RWPE2 (cell line): ENCODE data around the gene MRPL47.

ENCODE experiments used
- ATAC-seq: fragments of 200-7000 bp; cut with Tn5 transposase; 3 replicates; pipeline ENCODE4 v1.9.1; 2021; ENCODE audit warnings: low read depth
- DNase-seq: peaks from one replicate; pipeline ENCODE4 v3.0.0-alpha.2; 2020; ENCODE audit warnings: low spot score
- H3K27ac ChIP-seq: fragments of 450-650 bp; 2 replicates; pipeline ENCODE4 v1.5.1; 2017; ENCODE audit warnings: mild to moderate bottlenecking; ENCODE audit not compliant: poor library complexity, severe bottlenecking
- H3K27me3 ChIP-seq: fragments of 250-450 bp; sonication (Bioruptor Pico); 2 replicates; pipeline ENCODE4 v1.5.1; 2021; ENCODE audit warnings: mild to moderate bottlenecking, moderate library complexity; ENCODE audit not compliant: insufficient read depth, poor library complexity, severe bottlenecking
- H3K36me3 ChIP-seq: fragments of 250-450 bp; sonication (Bioruptor Pico); 2 replicates; pipeline ENCODE4 v1.5.1; 2020; ENCODE audit warnings: low read depth, mild to moderate bottlenecking, moderate library complexity
- H3K4me1 ChIP-seq: fragments of 250-450 bp; sonication (Bioruptor Pico); 2 replicates; pipeline ENCODE4 v1.5.1; 2021; ENCODE audit warnings: mild to moderate bottlenecking, moderate library complexity; ENCODE audit not compliant: insufficient read depth, poor library complexity, severe bottlenecking
- H3K4me3 ChIP-seq: fragments of 250-450 bp; sonication (Bioruptor Pico); 2 replicates; pipeline ENCODE4 v1.5.1; 2021; ENCODE audit warnings: mild to moderate bottlenecking, moderate library complexity; ENCODE audit not compliant: severe bottlenecking
- H3K9me3 ChIP-seq: fragments of 250-450 bp; sonication (Bioruptor Pico); 2 replicates; pipeline ENCODE4 v1.5.1; 2021; ENCODE audit warnings: mild to moderate bottlenecking, moderate library complexity; ENCODE audit not compliant: severe bottlenecking
- TF ChIP-seq, protein P1 (sequence below): fragments of 450-650 bp; IDR thresholded peaks from one replicate; pipeline ENCODE4 v1.5.1; 2017; ENCODE audit warnings: mild to moderate bottlenecking, moderate library complexity; ENCODE audit not compliant: poor library complexity, severe bottlenecking

MRPL47 gene

DNA sequence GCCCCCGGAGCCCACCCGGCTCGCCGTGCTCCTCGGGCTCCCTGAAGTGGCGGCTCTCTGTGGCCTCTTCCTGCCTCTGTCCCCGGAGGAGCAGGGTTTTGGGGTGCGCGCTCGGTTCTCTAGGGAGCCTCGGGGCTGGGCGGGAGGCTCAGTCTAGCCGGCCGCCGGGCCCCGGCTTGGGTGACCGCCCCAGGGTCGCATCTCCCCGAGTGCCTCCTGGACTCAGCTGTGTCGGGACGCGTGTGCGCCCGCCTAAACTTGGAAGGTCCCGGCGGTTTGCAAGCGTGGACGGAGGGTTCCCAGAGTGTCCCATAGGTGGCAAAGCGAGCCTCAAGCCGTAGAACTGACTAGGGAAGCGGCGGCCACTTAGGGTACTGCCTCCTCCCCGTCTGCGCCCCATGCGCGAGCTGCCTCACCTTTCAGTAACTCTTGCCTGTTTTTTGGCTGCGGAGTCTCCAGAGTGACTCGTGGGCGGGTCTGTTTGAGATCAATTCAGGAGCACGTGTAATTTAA, 41.1 kb downstream of the MRPL47 start:
- H3K4me3 ChIP-seq, result peak overlapping the region; percentile 84
- no peaks in the 10 kb centered on the region for H3K9me3 ChIP-seq
- peak; percentile 77 for DNase-seq
- peaks cover 13% of the 10 kb centered on the region for H3K4me1 ChIP-seq
- peak; percentile 72 for ATAC-seq
- H3K27ac ChIP-seq, result peak overlapping the region; percentile 70
- TF ChIP-seq, protein P1, sequence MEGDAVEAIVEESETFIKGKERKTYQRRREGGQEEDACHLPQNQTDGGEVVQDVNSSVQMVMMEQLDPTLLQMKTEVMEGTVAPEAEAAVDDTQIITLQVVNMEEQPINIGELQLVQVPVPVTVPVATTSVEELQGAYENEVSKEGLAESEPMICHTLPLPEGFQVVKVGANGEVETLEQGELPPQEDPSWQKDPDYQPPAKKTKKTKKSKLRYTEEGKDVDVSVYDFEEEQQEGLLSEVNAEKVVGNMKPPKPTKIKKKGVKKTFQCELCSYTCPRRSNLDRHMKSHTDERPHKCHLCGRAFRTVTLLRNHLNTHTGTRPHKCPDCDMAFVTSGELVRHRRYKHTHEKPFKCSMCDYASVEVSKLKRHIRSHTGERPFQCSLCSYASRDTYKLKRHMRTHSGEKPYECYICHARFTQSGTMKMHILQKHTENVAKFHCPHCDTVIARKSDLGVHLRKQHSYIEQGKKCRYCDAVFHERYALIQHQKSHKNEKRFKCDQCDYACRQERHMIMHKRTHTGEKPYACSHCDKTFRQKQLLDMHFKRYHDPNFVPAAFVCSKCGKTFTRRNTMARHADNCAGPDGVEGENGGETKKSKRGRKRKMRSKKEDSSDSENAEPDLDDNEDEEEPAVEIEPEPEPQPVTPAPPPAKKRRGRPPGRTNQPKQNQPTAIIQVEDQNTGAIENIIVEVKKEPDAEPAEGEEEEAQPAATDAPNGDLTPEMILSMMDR, result peak; percentile 27
- H3K27me3 ChIP-seq, result peaks cover 4% of the 10 kb centered on the region
- no peaks in the 10 kb centered on the region for H3K36me3 ChIP-seq

DNA sequence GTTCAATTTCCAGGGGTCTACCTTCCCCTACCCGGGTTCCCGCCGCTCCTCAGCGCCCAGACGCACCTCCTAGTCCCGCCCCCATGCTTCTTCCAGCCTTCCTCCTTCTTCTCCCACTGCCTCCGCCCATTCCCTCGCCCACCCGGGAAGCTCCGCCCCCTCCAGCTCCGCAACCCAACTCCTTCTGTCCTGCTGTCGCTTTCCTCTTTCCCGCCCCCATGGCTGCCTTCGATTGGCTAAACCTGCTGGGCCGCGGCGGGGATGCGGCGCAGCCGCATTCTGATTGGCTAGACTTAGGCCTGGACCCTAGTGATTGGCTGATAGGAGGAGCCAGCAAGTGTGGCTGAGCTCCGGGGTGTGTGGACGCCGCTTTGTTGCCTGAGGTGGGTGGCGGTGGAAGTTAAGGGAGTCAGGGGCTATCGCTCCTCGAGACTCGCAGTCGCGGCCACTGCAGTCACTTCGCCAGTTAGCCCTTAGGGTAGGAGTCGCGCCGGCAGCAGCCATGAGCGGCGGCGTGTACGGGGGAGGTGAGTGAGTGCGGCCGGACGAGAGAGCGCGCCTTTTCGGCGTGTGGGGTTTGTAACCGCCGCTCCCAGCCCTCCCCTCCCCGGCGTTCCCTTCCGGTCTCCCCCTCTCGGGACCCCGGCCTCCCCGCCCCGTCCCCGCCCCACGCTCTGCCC, 41.7 kb downstream of the MRPL47 start, which contains the start of gene ACTL6A:
Gene ACTL6A (plus strand): TSS at position 336 of the 680 bp plus-strand sequence. CDS start 167 bp downstream, at position 503.
- Histone ChIP-seq H3K9me3 (no peaks in the 10 kb centered on the region), H3K4me1 (peaks cover 13% of the 10 kb centered on the region), H3K27me3 (peaks cover 4% of the 10 kb centered on the region), H3K36me3 (no peaks in the 10 kb centered on the region), H3K27ac (peak within 1 kb of the TSS; percentile 70), H3K4me3 (peak within 1 kb of the TSS; percentile 84)
- peak; percentile 93 for ATAC-seq
- TF ChIP-seq, protein P1, result no peak
- peak; percentile 99 for DNase-seq

DNA sequence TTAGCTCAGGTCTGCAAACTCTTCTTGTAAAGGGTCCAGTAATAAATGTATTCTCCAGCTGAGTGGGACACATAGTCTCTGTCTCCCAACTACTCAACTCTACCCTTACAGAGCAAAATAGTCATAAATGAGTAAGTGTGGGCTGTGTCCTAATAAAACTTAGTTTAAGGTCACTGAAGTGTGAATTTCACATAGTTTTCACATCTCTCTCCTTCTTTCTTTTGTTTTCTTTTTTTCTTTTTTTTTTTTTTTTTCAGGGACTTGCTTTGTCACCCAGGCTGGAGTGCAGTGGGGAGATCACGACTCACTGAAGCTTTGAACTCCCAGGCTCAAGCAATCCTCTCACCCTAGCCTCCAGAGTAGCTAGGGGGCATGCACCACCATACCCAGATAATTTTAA, 43.6 kb downstream of the MRPL47 start:
- no peak overlapping the region for H3K4me3 ChIP-seq
- H3K27ac ChIP-seq, result no peak overlapping the region
- TF ChIP-seq, protein P1, result no peak
- H3K4me1 ChIP-seq, result peaks cover 13% of the 10 kb centered on the region
- no peaks in the 10 kb centered on the region for H3K36me3 ChIP-seq
- peaks cover 4% of the 10 kb centered on the region for H3K27me3 ChIP-seq
- ATAC-seq (no peak), DNase-seq (no peak)
- no peaks in the 10 kb centered on the region for H3K9me3 ChIP-seq

DNA sequence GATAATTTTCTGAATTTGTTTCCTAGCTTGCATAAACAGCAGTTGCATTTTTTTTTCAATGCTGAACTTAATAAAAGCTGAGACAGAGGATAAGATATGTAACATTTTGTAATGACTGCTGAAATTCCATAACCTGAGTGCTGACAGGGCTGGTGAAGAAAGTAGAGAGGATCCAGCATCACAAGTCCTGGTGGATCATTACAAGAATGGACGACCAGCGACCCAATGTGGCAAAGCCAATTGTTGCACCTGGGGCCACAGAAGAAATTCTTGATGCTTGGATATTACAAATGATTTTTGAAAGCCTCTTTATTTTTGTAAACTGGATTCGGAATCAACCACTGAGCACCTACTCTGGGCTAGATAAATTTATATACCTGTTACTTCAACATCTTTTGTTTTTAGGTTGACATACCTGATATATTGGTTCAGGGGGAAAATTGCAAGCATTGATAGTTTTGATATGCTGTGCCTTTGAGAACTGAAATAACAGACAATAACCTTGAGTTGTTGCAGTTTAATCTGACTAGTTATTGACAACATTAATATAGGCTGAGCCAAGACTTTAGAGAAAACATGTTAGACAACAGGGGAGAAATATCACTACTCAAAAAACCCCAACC, 45.6 kb downstream of the MRPL47 start:
- TF ChIP-seq, protein P1, result peak; percentile 94
- H3K27me3 ChIP-seq, result peaks cover 4% of the 10 kb centered on the region
- no peak overlapping the region for H3K27ac ChIP-seq
- H3K9me3 ChIP-seq, result no peaks in the 10 kb centered on the region
- no peaks in the 10 kb centered on the region for H3K36me3 ChIP-seq
- DNase-seq (no peak), ATAC-seq (no peak)
- no peak overlapping the region for H3K4me3 ChIP-seq
- H3K4me1 ChIP-seq, result no peaks in the 10 kb centered on the region
